Kidney tubule cell (primary cell): ENCODE data around the gene GRK2.

Experiments used
- DNase-seq: peaks from one replicate; pipeline ENCODE4 v3.0.0-alpha.2; 2018; ENCODE audit warnings: low spot score

The GRK2 gene

DNA sequence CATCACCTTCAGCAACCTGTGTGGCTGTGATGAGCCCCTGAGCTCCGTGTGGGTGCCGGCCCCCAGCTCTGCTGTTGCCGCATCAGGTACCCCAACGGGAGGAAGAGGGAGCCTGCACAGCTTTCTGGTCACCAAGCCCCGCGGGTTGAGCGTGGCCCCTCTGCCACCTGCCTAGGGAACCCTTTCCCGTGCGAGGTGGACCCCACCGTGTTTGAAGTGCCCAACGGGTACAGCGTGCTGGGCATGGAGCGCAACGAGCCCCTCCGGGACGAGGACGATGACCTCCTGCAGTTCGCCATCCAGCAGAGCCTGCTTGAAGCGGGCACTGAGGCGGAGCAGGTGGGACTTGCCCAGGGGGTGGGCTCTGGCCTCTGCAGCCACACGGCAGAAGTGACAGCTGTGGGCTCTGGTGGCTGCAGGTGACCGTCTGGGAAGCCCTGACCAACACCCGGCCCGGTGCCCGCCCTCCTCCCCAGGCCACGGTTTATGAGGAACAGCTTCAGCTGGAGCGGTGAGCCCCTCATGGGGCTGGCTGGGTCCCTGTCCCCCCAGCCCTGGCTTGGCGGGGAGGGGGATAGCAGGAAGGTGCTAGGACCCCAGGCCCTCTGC is 35.1 kb downstream of the GRK2 start:
- DNase-seq = no peak

DNA sequence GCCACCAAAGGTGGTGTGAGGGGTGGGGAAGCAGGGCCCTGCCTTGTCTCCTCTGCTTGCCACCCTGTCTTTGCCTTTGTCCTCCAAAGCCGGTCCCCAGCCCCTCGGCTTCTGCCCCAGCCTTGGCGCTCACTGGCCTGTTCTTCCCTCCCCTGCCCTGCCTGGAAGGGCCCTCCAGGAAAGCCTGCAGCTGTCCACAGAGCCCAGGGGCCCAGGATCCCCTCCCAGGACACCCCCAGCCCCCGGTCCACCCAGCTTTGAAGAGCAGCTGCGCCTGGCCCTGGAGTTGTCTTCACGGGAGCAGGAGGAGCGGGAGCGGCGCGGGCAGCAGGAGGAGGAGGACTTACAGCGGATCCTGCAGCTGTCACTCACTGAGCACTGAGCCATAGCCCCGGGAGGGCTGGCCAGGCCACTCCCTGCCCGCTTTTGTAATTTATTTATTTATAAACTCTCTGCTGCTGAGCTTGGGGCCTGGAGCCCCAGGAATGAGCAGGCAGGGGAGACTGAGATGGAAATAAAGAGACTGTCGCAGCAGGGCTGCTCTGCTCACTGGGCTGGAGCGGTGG is 35.8 kb downstream of the GRK2 start:
- DNase-seq = peak; percentile 89

DNA sequence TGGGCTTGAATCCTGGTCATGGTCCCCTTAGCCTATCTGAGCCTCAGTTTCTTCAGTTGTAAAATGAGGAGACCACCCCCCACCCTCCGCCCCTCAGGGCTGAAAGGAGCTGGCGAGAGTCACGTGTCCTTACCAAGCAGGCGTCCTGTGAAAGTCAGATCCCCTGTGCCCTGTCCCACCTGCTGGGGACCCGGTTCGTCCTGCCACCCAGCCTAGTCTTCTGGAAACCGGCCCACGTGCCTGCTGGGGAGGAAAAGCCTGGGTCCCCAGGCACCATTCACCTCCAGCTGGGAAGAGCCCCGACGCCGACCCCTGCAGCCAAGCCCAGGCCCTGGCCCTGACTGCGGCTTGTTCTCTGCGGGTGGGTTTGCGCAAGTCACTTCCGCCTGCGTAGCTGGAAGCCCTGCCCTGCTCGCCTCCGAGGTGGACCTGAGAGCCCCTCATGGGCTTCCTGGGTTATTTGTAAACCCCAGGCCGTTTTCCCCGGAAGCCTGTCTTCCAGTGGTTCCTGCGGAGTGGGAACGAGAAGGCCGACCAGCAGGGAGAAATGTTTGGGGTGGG is 36.4 kb downstream of the GRK2 start:
- DNase-seq = peak; percentile 58

DNA sequence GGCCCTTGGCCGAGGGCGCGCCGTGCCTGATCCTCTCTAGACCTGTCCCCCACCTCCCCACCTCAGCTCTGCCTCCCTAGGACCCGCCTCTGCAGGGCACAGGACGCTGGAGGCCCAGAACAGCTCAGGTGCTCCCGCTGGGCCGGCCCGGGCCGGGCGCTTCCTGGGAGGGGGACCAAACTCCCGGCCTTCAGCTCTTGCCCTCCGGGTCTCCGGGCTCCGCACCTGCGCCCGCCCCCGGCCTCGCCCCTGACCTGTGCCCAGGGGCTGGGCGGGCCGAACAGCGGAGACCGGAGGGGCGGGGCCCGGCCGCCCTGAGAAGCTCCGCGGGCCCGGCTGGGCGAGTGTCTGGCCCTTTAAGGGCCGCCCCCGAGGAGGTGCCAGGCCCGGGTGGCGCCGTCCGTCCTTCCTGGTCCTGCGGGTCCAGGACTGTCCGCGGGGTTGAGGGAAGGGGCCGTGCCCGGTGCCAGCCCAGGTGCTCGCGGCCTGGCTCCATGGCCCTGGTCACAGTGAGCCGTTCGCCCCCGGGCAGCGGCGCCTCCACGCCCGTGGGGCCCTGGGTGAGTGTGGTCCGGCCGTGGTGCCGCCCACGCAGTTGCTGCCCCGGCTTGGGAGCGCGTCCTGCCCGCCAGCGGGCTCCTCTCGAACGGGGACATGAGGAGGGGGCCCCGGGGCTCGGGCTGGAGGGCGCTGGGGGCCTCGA is 37.0 kb downstream of the GRK2 start, which contains the start of gene SSH3:
SSH3 (plus strand) TSS at position 399 of the 703 bp plus-strand sequence; CDS start at position 495, 96 bp downstream.
- peak; percentile 87 for DNase-seq

DNA sequence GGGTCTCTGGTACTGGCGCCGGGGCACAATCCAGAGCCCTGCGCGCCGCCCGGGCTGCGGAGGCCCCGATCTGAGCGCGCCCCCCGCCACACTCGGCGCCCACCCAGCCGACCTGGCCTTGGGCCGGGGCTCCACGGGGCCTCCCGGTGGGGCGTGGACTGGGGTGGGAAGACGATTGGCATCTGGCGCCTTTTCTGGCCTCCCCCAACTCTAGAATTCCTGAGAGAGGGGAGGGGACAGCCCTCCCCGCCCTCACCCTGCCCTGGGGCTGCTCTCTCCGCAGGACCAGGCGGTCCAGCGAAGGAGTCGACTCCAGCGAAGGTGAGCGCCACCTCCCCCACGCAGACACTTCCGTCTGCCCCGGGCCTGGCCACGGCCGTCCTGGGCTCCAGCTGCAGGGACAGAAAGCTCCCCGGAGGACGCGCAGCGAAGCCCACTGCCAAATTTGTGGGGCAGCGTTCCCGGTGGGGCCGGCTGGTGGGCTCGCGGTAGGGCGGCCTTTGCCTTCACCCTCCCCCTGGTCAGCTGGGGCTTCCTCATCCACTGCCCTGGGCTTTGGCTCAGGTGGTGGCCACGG is 37.6 kb downstream of the GRK2 start:
- DNase-seq = peak; percentile 63

DNA sequence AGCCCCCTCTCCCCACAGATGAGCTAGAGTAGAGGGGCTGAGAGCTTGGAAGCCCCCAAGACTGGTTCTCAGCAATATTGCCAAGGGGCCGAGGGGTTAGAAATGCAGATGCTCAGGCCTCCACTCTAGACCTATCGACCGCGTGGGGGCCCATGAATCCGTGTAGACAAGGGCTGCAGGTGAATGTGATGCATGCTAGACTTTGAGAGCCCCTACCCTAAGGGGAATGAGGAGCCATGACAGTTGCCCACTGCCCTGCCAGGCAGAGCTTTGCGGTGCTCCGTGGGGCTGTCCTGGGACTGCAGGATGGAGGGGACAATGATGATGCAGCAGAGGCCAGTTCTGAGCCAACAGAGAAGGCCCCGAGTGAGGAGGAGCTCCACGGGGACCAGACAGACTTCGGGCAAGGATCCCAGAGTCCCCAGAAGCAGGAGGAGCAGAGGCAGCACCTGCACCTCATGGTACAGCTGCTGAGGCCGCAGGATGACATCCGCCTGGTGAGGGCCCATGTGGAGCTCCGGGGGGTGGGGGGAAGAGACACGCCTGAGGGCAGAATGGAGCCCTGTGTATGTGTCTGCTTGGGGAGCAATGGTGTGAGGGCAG is 38.3 kb downstream of the GRK2 start:
- no peak for DNase-seq

DNA sequence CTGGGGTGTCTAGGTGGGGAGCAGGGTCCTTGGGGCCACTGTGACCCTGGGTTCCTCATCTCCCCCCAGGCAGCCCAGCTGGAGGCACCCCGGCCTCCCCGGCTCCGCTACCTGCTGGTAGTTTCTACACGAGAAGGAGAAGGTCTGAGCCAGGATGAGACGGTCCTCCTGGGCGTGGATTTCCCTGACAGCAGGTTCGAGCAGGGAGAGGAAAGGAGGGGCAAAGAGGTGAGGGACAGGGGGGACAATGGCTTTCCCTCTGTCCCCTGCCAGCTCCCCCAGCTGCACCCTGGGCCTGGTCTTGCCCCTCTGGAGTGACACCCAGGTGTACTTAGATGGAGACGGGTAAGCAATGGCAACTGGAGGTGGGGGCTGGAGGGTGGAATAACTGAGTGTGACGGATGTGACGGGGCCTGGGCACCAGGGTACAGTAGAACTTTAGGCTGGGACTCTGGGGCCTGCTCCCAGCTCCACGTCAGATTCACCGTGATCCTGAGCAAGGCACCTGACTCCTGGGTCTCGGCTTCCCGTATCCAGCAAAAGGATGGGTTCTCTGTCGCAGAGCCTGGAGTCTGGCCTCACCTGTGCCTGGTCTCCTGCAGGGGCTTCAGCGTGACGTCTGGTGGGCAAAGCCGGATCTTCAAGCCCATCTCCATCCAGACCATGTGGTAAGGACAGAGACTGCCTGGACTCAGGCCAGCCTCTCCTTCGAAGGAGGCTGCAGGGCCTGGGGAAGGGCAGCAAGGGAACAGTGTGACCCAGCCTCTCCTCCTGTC is 40.7 kb downstream of the GRK2 start:
- DNase-seq = no peak

DNA sequence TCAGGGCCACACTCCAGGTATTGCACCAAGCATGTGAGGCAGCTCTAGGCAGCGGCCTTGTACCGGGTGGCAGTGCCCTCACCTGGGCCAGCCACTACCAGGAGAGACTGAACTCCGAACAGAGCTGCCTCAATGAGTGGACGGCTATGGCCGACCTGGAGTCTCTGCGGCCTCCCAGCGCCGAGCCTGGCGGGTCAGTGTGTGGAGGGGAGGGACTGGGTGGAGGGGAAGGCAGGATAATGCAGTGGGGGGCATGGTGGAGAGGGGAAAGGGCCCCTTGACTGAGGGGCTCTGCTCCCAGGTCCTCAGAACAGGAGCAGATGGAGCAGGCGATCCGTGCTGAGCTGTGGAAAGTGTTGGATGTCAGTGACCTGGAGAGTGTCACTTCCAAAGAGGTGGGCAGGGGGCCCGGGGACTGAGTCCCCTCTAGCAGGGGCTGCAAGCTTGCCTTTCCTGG is 41.3 kb downstream of the GRK2 start:
- no peak for DNase-seq

DNA sequence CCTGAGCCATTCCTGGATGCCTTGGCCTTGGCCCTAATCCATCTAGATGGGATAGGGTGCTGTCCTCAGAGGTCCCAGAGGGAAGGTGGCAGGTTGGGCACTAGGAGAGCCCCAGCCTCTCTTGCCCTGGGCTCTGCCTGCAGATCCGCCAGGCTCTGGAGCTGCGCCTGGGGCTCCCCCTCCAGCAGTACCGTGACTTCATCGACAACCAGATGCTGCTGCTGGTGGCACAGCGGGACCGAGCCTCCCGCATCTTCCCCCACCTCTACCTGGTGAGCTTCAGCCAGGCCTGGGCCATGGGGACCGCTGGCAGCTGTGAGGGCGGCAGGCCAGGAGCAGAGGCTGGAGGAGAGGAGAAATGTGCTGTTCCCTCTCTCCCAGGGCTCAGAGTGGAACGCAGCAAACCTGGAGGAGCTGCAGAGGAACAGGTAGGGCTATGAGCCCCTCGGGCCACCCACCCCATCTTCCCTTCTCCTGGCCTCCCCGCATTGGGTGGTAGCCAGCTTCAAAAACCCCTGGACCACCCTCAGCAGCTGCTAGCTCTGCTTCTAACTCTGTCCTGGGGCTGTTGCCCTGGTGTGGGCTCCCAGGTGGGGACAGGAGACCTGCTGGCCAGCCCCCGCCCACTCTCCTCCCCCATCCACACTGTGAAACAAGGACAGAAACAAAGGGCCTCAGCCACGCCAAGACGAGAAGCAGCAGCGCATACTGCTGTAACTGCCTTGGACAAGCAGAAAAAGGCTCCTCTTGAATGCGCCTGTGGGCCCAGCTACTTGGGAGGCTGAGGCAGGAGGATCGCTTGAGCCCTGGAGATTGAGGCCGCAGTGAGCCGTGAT is 42.0 kb downstream of the GRK2 start:
- no peak for DNase-seq

DNA sequence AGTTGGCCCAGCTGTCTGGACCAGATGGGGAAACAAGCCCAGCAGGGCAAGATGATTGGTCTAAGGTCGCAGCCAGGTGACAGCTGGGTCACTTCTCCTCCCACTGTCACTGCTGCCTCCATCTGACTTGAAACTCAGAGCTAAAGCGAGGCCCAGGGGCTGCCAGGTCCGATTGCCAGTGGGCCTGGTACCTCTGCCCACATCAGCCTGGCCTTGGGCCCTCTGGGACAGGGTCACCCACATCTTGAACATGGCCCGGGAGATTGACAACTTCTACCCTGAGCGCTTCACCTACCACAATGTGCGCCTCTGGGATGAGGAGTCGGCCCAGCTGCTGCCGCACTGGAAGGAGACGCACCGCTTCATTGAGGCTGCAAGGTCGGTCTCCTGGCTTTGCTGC is 42.9 kb downstream of the GRK2 start:
- no peak for DNase-seq

DNA sequence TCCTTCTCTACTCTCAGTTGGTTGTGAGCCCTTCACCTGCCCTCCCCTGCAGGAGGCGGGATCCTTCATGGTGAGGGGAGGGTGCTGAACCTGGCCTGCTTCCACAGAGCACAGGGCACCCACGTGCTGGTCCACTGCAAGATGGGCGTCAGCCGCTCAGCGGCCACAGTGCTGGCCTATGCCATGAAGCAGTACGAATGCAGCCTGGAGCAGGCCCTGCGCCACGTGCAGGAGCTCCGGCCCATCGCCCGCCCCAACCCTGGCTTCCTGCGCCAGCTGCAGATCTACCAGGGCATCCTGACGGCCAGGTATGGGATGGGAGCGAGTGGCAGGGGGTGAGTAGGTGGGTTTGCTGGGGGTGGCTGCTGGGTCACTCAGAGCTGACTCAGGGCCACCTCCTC is 43.4 kb downstream of the GRK2 start:
- DNase-seq = no peak

DNA sequence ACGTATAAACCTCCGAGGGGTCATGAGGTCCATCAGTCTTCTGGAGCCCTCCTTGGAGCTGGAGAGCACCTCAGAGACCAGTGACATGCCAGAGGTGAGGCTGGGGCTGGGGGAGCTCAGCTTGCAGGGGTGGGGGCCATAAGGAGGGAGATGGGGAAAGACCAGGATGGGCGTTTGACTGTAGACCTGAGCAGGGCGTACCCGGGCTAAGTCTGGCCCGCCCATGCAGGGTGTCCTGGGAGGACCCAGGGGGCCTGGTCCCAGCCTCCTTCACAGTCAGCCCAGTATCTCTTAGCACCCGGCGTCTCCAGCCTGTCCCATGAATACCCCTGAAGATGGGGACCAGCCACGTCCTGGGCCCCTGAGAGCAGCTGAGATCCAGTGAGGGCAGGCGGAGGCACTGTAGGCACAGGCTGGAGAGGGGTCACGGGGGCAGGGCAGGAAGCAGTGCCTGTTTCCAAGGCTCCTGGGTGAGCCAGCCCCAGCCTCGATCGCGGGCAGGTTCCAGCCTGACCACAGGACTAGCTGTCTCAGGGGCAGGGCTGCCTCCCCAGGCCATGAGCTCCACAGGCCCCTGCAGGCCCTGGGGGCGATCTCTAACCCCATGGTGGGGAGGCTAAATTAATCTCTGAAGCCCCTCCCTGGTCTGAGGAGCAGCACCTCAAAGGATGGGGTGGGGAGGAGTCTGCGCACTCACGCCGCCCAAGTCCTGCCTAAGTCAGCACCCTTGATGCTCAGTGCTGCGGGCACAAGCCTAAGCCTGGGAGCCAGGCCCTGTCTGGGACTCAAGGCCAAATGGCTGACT is 44.2 kb downstream of the GRK2 start:
- DNase-seq = no peak

DNA sequence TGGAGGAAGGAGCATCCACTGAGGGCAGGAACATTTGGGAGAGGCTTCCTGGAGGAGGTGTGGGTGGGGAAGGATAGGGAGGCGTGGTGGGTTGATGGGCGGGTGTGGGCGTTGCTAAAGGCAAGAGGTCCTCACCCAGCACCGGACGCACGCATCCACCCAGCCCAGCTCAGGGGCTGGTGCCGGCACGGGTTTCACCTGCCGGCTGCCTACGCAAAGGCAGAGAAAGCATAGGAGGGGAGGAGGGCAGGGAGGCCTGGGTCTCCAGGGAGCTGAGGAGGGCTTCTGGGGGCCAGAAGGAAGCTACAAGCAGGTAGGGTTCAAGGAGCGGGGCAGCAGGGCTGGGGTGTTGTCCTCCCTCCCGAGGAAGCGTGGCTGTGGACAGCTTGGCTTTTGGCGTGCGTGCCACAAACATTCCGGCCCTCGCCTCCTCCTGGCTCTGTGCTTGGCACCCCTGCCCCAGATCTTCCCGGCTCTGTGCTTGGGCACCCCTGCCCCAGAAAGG is 44.8 kb downstream of the GRK2 start:
- DNase-seq = no peak

DNA sequence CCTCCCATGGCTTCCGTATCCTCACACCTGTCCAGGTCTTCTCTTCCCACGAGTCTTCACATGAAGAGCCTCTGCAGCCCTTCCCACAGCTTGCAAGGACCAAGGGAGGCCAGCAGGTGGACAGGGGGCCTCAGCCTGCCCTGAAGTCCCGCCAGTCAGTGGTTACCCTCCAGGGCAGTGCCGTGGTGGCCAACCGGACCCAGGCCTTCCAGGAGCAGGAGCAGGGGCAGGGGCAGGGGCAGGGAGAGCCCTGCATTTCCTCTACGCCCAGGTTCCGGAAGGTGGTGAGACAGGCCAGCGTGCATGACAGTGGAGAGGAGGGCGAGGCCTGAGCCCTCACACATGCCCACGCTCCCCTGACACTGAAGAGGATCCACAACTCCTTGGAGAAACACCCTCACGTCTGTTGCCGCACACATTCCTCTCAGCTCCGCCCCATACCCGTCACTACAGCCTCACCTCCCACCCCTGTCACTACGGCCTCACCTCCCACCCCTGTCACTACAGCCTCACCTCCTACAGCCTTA is 45.3 kb downstream of the GRK2 start:
- no peak for DNase-seq

DNA sequence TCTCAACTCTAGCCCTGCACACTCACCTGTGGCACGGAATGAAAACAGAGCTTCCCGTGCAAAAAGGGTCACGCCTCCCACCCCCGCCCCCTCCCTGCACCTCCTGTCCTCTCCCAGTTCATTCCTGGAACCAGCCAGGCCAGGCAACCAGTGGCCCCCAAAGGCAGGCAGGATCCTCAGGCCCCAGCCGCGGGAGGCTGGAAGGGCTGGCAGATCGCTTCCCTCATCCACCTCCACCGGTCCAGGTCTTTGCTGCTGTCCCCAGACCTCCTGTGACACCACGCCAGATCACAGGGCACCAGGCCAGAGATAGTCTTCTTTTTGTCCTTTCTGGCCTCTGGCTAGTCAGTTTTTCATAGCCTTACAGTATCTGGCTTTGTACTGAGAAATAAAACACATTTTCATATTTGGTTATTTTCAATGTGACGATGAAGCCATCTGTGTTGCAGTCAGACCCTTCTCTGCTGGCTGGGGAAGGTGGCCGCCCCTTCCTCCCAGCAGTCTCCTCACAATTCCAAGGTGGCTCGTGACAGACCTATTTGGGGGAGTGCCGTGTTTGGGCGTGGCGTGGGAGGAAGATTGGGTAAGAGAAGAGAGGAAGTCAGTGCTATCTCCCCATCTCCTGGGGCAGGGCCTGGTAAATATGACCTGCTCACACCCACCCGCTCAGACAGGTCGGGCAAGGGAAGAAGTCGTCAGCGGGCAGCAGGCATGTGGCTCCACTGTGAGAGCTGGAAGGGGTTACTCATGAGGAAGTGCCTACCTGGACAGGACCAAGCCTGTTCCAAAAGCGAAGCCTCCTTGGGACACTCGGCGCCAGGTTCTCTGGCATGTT is 46.1 kb downstream of the GRK2 start:
- peak; percentile 54 for DNase-seq

DNA sequence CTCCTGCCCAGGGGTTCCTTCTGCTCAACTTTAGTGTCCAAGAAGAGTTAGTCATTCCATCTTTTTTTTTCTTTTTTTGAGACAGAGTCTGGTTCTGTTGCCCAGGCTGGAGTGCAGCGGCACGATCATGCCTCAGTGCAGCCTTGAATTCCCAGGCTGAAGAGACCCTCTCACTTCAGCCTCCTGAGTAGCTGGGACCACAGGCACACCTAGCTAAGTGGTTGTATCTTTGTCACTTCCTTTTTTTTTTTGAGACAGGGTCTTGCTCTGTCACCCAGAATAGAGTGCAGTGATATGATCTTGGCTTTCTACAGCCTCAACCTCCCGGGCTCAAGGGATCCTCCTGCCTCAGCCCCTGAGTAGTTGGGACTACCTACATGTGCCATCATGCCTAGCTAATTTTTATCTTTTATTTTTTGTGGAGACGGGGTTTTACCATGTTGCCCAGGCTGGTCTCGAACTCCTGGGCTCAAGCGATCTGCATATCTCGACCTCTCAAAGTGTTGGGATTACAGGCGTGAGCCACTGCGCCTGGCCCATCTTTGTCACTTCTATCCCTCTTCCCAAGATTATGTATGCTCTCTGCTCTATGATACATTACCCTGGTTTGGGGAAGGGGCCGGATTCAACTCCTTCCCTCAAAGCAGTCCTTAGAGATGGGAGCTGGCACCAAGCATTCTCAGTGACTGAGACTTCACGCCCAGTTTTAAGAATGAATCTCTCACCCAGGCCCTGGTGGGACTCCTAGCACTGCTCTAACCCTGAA is 47.0 kb downstream of the GRK2 start:
- no peak for DNase-seq

DNA sequence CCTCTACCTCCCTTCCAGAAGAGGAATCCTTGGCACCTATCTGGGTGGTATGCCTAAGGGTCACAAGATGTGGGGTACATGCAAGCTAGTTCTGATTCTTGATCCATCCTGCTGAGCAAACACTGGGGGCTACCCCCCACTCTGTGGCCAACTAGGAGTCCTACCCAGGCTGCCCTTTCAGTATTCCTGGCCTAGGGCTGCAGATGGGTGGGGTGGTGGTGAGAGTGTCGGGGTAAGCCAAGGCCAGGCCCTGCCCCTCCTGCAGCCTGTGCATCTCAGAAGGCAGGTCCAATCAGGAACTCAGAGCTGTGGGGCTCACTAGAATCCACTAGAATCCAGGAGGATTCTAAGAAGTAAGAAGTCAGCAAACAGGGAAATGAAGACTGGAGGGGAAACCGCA is 47.9 kb downstream of the GRK2 start:
- DNase-seq = no peak
